ENCODE measurements around the gene TMEM94. TPM values are rescaled to one million over a fixed set of nuclear protein-coding genes. Genes with fewer than 3 reads are reported as not detected.
"Not testable (repeated sequence)": the region's sequence is repeated elsewhere in the genome, so short reads cannot be mapped to it uniquely, and the experiment has no call there.

The TMEM94 gene
- total RNA-seq, 1 donor from 2014 or later: 72.9 TPM

DNA sequence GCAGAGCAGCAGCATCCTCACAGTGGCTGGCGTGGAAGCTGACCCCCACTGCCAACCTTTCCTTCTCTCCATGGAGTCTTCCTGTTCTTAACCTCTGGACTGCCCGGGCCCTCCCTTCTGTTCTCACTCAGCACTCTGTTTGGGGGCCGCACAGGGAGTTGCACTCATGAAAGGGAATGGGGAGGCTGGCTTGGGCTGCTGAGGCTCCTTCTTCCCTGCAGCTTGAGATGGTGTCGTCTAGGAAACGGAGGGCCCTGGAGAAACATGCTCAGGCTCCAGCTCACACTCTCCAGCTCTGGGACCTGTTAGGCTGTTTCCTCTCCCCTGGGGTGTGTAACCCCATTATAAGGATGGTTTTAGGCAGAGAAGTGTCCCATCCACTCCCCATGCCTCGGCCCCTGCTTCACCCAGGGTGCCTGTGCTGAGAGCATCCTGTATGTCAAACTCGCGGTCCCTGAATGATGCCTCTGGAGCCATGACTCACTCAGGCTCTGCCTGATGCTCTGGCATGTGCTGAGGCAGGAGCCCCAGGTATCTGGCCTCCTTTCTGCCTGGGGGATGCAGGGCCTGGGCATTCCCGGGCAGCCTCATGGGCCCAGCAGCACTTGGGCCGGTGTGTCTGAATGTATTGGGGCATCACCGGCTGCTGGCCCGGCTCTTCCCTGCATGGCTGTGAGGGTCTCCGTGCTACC lies 18.9 kb downstream of the TMEM94 start:
- intact Hi-C loops (cut with micrococcal nuclease): no loop called here

GRCh38 chr17:75475851-75476250 lies 19.4 kb downstream of the TMEM94 start:
- intact Hi-C loops (cut with micrococcal nuclease): no loop called here

GRCh38 chr17:75476271-75476671 lies 19.8 kb downstream of the TMEM94 start:
- intact Hi-C loops (cut with micrococcal nuclease): no loop called here

DNA sequence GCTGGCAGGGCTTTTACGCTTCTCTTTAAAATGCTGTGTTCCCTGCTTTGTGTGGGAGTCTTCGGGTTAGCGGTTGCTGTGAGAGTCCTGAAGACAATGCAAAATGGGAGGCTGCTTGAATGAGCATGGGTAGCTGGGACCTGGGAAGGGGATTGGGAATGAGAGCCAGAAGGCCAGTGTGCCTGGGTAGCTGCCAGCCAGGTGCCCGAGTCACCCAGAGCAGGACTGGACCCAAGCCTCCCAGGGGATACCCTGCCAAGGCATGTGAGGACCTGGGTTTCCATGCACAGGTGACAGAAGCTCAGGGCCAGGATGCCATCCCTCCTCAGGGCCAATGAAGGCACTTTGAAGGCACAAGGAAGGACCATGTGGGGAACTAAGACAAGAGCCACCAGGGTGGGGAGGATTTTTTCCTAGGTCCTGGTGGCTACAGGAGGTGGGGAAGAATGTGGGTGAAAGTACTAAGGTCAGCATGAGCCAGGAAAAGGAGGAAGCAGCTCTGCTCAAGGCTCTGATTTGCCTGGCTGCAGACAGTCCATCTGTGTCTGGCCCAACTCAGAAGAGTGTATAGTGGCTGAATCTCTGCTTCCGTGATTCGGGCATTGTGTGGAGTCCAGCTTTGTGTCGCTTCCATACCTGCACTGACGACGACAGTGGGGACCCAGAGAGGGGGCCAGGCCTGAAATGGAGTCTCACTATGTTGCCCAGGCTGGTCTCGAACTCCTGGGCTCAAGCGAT lies 20.5 kb downstream of the TMEM94 start:
- intact Hi-C loops (cut with micrococcal nuclease): no loop called here

- intact Hi-C loops (cut with micrococcal nuclease): not testable (repeated sequence)
These were observed 21.0 kb downstream of the TMEM94 start for GRCh38 chr17:75477490-75477862.

GRCh38 chr17:75478508-75478907 lies 22.1 kb downstream of the TMEM94 start:
- intact Hi-C loops (cut with micrococcal nuclease): no loop called here

- intact Hi-C loops (cut with micrococcal nuclease): no loop called here
These were observed 23.8 kb downstream of the TMEM94 start for GRCh38 chr17:75480281-75480680.

DNA sequence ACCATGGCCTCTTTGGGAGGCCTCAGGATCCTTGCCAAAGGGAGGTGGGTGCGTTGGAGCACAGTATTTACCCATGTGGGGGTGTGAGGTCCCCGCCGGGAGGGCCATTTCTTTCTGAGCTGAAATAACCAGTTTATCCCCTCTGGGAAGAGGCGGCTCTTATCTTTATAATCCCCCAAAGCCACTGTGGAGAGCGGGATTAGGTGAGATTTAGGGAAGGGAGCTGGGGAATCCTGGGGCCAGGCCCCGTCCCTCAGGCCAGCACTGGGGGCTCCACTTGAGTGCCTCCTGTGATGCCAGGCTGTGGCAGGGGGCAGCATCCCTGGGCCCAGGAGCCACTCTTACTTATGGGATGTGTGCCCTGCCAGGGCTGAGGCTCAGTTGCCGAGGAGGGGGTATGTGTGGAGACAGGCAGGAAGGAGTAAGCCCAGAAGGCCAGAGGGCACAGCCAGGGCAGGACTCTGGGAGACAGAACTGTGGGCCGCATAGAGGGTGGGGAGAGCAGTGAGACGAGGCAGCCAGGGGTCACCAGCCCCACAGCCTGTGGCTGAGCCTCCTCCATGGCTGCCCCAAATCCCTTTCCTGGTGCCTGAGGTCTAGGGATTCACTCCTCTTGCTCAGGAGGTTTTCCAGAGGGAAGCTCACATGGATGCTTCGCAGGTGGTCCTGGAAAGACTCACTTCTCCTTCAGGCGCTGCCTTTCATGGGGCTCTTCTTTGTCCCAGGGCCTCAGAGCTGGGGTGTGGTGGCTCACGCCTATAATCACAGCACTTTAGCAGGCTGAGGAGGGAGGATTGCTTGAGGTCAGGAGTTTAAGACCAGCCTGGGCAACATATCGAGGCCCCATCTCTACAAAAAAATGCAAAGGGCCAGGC lies 25.0 kb downstream of the TMEM94 start:
- intact Hi-C loops (cut with micrococcal nuclease): no loop called here

DNA sequence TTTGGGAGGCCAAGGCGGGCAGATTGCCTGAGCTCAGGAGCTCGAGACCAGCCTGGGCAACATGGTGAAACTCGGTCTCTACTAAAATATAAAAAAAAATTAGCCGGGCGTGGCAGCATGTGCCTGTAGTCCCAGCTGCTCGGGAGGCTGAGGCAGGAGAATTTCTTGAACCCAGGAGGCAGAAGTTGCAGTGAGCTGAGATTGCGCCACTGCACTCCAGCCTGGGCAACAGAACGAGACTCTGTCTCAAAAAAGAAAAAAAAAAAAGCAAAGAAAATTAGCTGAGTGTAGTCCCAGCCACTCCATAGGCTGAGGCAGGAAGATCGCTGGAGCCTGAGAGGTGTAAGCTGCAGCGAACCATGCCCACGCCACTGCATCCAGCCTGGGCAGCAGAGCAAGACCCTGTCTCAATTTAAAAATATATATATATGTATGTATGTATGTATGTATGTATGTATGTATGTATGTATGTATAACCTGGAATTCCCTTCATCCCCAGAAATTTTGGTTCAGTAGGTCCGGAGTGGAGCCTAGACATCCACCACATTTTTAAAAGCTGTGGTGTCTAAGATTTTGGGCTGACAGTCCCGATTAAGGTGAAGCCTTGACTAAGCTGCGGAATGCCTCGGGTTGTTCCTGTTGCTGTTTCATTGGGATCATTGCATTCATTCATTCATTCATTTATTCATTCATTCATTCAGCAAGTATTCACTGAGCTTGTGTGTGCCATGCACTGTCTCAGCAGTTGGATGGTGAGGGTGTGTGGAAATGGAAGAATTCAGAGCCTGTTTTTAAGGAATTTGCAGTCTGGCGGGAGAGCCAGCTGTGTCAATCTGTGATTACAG lies 25.9 kb downstream of the TMEM94 start:
- intact Hi-C loops (cut with micrococcal nuclease): no loop called here

DNA sequence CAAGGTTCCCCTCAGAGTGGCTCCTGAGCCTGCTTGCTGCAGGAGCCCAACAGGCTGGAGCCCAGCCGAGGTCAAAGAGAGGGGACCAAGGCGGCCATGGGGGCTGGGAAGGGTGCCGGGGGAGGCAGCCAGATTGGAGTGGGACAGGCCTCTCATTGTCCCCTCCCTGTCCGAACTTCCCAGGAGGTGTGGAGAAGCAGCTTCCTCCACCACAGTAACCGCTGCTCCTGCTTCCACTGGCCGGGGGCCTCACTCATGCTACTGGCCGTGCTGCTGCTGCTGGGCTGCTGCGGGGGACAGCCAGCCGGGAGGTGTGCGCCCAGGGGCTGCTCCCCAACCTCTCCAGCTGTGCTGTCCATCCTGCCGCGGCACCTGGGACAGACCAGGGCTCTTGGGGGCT lies 29.3 kb downstream of the TMEM94 start:
- intact Hi-C loops (cut with micrococcal nuclease): no loop called here

GRCh38 chr17:75486151-75486550 lies 29.7 kb downstream of the TMEM94 start:
- intact Hi-C loops (cut with micrococcal nuclease): no loop called here

- intact Hi-C loops (cut with micrococcal nuclease): no loop called here
These were observed 30.5 kb downstream of the TMEM94 start for GRCh38 chr17:75486951-75487350.

- intact Hi-C loops (cut with micrococcal nuclease): no loop called here
These were observed 31.1 kb downstream of the TMEM94 start for GRCh38 chr17:75487351-75488070.

GRCh38 chr17:75488693-75489510 lies 32.5 kb downstream of the TMEM94 start:
- intact Hi-C loops (cut with micrococcal nuclease): no loop called here

GRCh38 chr17:75489511-75489955 lies 33.1 kb downstream of the TMEM94 start:
- intact Hi-C loops (cut with micrococcal nuclease): no loop called here

GRCh38 chr17:75490173-75490743 lies 33.8 kb downstream of the TMEM94 start:
- intact Hi-C loops (cut with micrococcal nuclease): no loop called here

GRCh38 chr17:75490953-75491649 lies 34.7 kb downstream of the TMEM94 start:
- intact Hi-C loops (cut with micrococcal nuclease): no loop called here

DNA sequence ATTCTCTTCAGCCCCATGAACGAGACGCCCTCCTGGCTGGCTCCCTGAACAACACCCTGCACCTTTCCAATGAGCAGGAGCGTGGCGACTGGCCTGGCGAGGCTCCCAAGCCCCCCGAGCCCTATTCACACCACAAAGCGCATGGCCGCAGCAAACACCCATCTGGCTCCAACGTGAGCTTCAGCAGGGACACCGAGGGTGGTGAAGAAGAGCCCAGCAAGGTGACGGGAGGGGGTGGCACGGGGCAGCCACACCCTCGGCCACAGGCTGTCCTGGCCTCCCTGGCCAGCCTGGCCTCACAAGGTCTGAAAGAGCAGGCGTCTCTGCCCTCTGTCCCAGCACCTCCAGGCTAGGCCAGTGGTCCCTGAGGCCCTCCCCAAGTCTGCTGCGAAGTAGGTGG lies 35.2 kb downstream of the TMEM94 start:
- intact Hi-C loops (cut with micrococcal nuclease): no loop called here
